Sigmoid colon (tissue), 7 donors: ENCODE data around the gene CALHM4. TPM values are rescaled to one million over a fixed set of nuclear protein-coding genes. Genes with fewer than 3 reads are reported as not detected.
"Not testable (repeated sequence)": the region's sequence is repeated elsewhere in the genome, so short reads cannot be mapped to it uniquely, and the experiment has no call there.

Experiments
- DNase-seq: peaks from one replicate; pipeline ENCODE4 v3.0.0-alpha.2; 2019
- H3K27ac ChIP-seq, 4 donors: fragments of 200-600 bp; sonication (generic); one replicate each; pipeline ENCODE4 v1.5.1; 2016 to 2019; ENCODE audit warnings: mild to moderate bottlenecking in 1 of 4
- H3K27me3 ChIP-seq, 3 donors: fragments of 200-600 bp; sonication (generic); one replicate each; pipeline ENCODE4 v1.5.1; 2019; ENCODE audit warnings: mild to moderate bottlenecking in 1 of 3
- H3K36me3 ChIP-seq, 4 donors: fragments of 200-600 bp; sonication (generic); one replicate each; pipeline ENCODE4 v1.5.1; 2016 to 2019
- H3K4me1 ChIP-seq, 4 donors: fragments of 200-600 bp; sonication (generic); one replicate each; pipeline ENCODE4 v1.5.1; 2017 to 2019
- H3K4me3 ChIP-seq, 4 donors: fragments of 200-600 bp; sonication (generic); one replicate each; pipeline ENCODE4 v1.5.1; 2017 to 2019; ENCODE audit warnings: mild to moderate bottlenecking in 2 of 4, moderate library complexity in 1 of 4
- H3K9me3 ChIP-seq, 4 donors: fragments of 200-600 bp in 3 of 4; sonication (generic) in 3 of 4; one replicate each; pipeline versions ENCODE4 v1.5.1 to v1.6.1; 2013 to 2019
- CTCF ChIP-seq, 4 experiments: fragments of 450-650 bp in 3 of 4; fragments of 200-600 bp in 1 of 4; IDR thresholded peaks; one replicate each; pipeline ENCODE4 v1.5.1; 2016 to 2019; ENCODE audit warnings: antibody characterized with exemption in 4 of 4, mild to moderate bottlenecking in 3 of 4, moderate library complexity in 2 of 4
- EP300 ChIP-seq, 4 donors: sonication (generic); formaldehyde crosslinking; IDR thresholded peaks; one replicate each; pipeline ENCODE4 v1.6.1; 2017; ENCODE audit warnings: antibody characterized with exemption in 4 of 4
- POLR2A ChIP-seq, 2 donors: fragments of 450-650 bp; IDR thresholded peaks; one replicate each; pipeline ENCODE4 v1.6.1; 2016; ENCODE audit warnings: antibody characterized with exemption in 2 of 2, mild to moderate bottlenecking in 2 of 2, moderate library complexity in 2 of 2
- POLR2AphosphoS5 ChIP-seq, 4 donors: sonication (generic); formaldehyde crosslinking; IDR thresholded peaks; one replicate each; pipeline ENCODE4 v1.6.1; 2017; ENCODE audit warnings: antibody characterized with exemption in 4 of 4
- WGBS, 2 donors: extraction: QIAGEN DNeasy Blood & Tissue Kit; methylation state at CpG; one replicate each; pipeline ENCODE4 v1.1.7; 2013; 5-methylcytosine and 5-hydroxymethylcytosine counted together
- intact Hi-C: fragments of 100-400 bp; cut with DNase I; formaldehyde crosslinking; loops from one replicate; pipeline ENCODE4 v1.15.1; 2023
- polyA plus RNA-seq, 3 donors: library from polyadenylated mRNA; stranded (reverse); fragments of 200-250 nt; gene quantifications; one replicate each; pipeline ENCODE4 v1.2.3, GENCODE V29; 2013
- total RNA-seq, 4 donors: library from RNA; depleted of rRNA; stranded (reverse); fragments of >200 nt; gene quantifications; one replicate each; pipeline ENCODE4 v1.1.0, GENCODE V29; 2016
- donor health status: healthy with polysubstance abuse.
- donor health status: Bipolar disorder and iron deficiency.
- donor health status: healthy.

The CALHM4 gene
- total and polyA plus RNA-seq, 7 donors = not detected

- H3K27me3 ChIP-seq = no peaks in the 10 kb centered on the region
- H3K4me1 ChIP-seq = no peaks in the 10 kb centered on the region
- no peak overlapping the region for H3K27ac ChIP-seq
- no peak for DNase-seq
- 94 to 96% methylated on average over 2 of the region's 2 CpGs for WGBS, 2 donors
- H3K36me3 ChIP-seq = peaks cover 7 to 73% (median 26%) of the 10 kb centered on the region in 4 donors
- H3K9me3 ChIP-seq = no peaks in the 10 kb centered on the region
- intact Hi-C loops = no loop called here
- TF ChIP-seq CTCF (IDR thresholded peaks at IDR 0.05) = no peak
- no peak for TF ChIP-seq POLR2AphosphoS5 (IDR thresholded peaks at IDR 0.05)
- no peak for TF ChIP-seq EP300 (IDR thresholded peaks at IDR 0.05)
- no peak for TF ChIP-seq POLR2A (IDR thresholded peaks at IDR 0.05)
- H3K4me3 ChIP-seq = no peak overlapping the region
Observed at GRCh38 chr6:116586738-116587137, 33.2 kb downstream of the CALHM4 start.

GRCh38 chr6:116595247-116595646, 41.7 kb downstream of the CALHM4 start:
- 83 to 89% methylated on average over 3 of the region's 3 CpGs for WGBS, 2 donors
- H3K36me3 ChIP-seq = peaks cover 12 to 69% (median 31%) of the 10 kb centered on the region in 4 donors
- H3K9me3 ChIP-seq = no peaks in the 10 kb centered on the region
- TF ChIP-seq POLR2AphosphoS5 (IDR thresholded peaks at IDR 0.05) (no peak), POLR2A (IDR thresholded peaks at IDR 0.05) (no peak), CTCF (IDR thresholded peaks at IDR 0.05) (no peak), EP300 (IDR thresholded peaks at IDR 0.05) (no peak)
- H3K27ac ChIP-seq = no peak overlapping the region
- no peak overlapping the region for H3K4me3 ChIP-seq
- no peaks in the 10 kb centered on the region for H3K4me1 ChIP-seq
- intact Hi-C loops = no loop called here
- no peaks in the 10 kb centered on the region for H3K27me3 ChIP-seq
- no peak for DNase-seq

GRCh38 chr6:116596815-116597214, 43.3 kb downstream of the CALHM4 start:
- peaks cover 0 to 53% (median 21%) of the 10 kb centered on the region in 4 donors for H3K36me3 ChIP-seq
- no peak for DNase-seq
- no peak overlapping the region for H3K27ac ChIP-seq
- intact Hi-C loops = no loop called here
- H3K4me3 ChIP-seq = no peak overlapping the region
- no peaks in the 10 kb centered on the region for H3K27me3 ChIP-seq
- H3K4me1 ChIP-seq = no peaks in the 10 kb centered on the region
- no peaks in the 10 kb centered on the region for H3K9me3 ChIP-seq
- 87% methylated on average over 4 of the region's 4 CpGs for WGBS, 2 donors
- TF ChIP-seq EP300 (IDR thresholded peaks at IDR 0.05) = no peak
- TF ChIP-seq POLR2A (IDR thresholded peaks at IDR 0.05) = no peak
- TF ChIP-seq CTCF (IDR thresholded peaks at IDR 0.05) = no peak
- no peak for TF ChIP-seq POLR2AphosphoS5 (IDR thresholded peaks at IDR 0.05)

GRCh38 chr6:116603916-116604315, 50.4 kb downstream of the CALHM4 start:
- H3K4me3 ChIP-seq, H3K27me3 ChIP-seq, H3K4me1 ChIP-seq, intact Hi-C loops, H3K9me3 ChIP-seq, H3K36me3 ChIP-seq, H3K27ac ChIP-seq, DNase-seq: not testable (repeated sequence)
- WGBS, 2 donors = 92 to 93% methylated on average over 3 of the region's 3 CpGs

GRCh38 chr6:116604868-116605267, 51.3 kb downstream of the CALHM4 start:
- H3K36me3 ChIP-seq, H3K9me3 ChIP-seq, H3K4me1 ChIP-seq, H3K27me3 ChIP-seq, DNase-seq, H3K27ac ChIP-seq, intact Hi-C loops, H3K4me3 ChIP-seq: not testable (repeated sequence)
- 93 to 94% methylated on average over 3 of the region's 3 CpGs for WGBS, 2 donors

GRCh38 chr6:116605935-116606334, 52.4 kb downstream of the CALHM4 start:
- TF ChIP-seq CTCF (IDR thresholded peaks at IDR 0.05) (no peak), EP300 (IDR thresholded peaks at IDR 0.05) (no peak), POLR2AphosphoS5 (IDR thresholded peaks at IDR 0.05) (no peak), POLR2A (IDR thresholded peaks at IDR 0.05) (no peak)
- no peak overlapping the region for H3K4me3 ChIP-seq
- DNase-seq = no peak
- WGBS, 2 donors = 96 to 97% methylated on average over 4 of the region's 4 CpGs
- no peak overlapping the region for H3K27ac ChIP-seq
- H3K4me1 ChIP-seq = no peaks in the 10 kb centered on the region
- H3K36me3 ChIP-seq = peaks cover 0 to 8% (median 0%) of the 10 kb centered on the region in 4 donors
- no peaks in the 10 kb centered on the region for H3K9me3 ChIP-seq
- intact Hi-C loops = no loop called here
- H3K27me3 ChIP-seq = no peaks in the 10 kb centered on the region
